Lung (tissue), 12 donors: Measurements from ENCODE around the gene OFD1. TPM values are rescaled to one million over a fixed set of nuclear protein-coding genes. Genes with fewer than 3 reads are reported as not detected.
"Not testable (repeated sequence)": the region's sequence is repeated elsewhere in the genome, so short reads cannot be mapped to it uniquely, and the experiment has no call there.

ENCODE experiments used
- ATAC-seq: fragments of 200-7000 bp; cut with Tn5 transposase; one replicate; pipeline ENCODE4 v1.9.1; 2020; ENCODE audit warnings: moderate number of reproducible peaks; ENCODE audit not compliant: insufficient read depth, low FRiP score
- DNase-seq, 3 donors: peaks; one replicate each; pipeline ENCODE4 v3.0.0-alpha.2; 2013 to 2017
- H3K27ac ChIP-seq, 2 donors: one replicate each; pipeline ENCODE4 v1.5.1; 2013; ENCODE audit warnings: mild to moderate bottlenecking in 2 of 2, moderate library complexity in 2 of 2, control low read depth in 1 of 2, inconsistent platforms in 1 of 2, low read depth in 1 of 2, low read length in 1 of 2
- H3K27me3 ChIP-seq, 3 donors: one replicate each; pipeline ENCODE4 v1.5.1; 2013; ENCODE audit warnings: low read length in 2 of 3; ENCODE audit not compliant: control insufficient read depth in 3 of 3, insufficient read depth in 3 of 3
- H3K36me3 ChIP-seq, 4 donors: one replicate each; pipeline ENCODE4 v1.5.1; 2013; ENCODE audit warnings: low read length in 4 of 4, mild to moderate bottlenecking in 1 of 4, moderate library complexity in 1 of 4; ENCODE audit not compliant: control insufficient read depth in 4 of 4, insufficient read depth in 4 of 4
- H3K4me1 ChIP-seq, 5 donors: one replicate each; pipeline ENCODE4 v1.5.1; 2013; ENCODE audit warnings: low read length in 5 of 5, mild to moderate bottlenecking in 2 of 5, moderate library complexity in 1 of 5; ENCODE audit not compliant: control insufficient read depth in 5 of 5, insufficient read depth in 5 of 5
- H3K4me3 ChIP-seq: one replicate; pipeline ENCODE4 v1.5.1; 2013; ENCODE audit warnings: mild to moderate bottlenecking, control low read depth, moderate library complexity
- H3K9ac ChIP-seq, 2 donors: one replicate each; pipeline ENCODE4 v1.5.1; 2013; ENCODE audit warnings: low read length in 2 of 2, control low read depth in 1 of 2; ENCODE audit not compliant: insufficient read depth in 1 of 2
- H3K9me3 ChIP-seq, 4 donors: one replicate each; pipeline ENCODE4 v1.5.1; 2013; ENCODE audit warnings: low read length in 3 of 4, mild to moderate bottlenecking in 1 of 4, moderate library complexity in 1 of 4; ENCODE audit not compliant: control insufficient read depth in 4 of 4, insufficient read depth in 3 of 4
- WGBS, 2 donors: extraction: QIAGEN DNeasy Blood & Tissue Kit; methylation state at CpG; one replicate each; pipeline ENCODE4 v1.1.7; 2013; 5-methylcytosine and 5-hydroxymethylcytosine counted together
- polyA plus RNA-seq, 2 donors: library from polyadenylated mRNA; stranded (reverse); fragments of 200-250 nt; gene quantifications; one replicate each; pipeline ENCODE4 v1.2.1, GENCODE V29; 2013
- total RNA-seq, 2 donors: library from RNA; depleted of rRNA in 1 of 2; stranded (reverse); fragments of >200 nt in 1 of 2; gene quantifications; one replicate each; pipeline ENCODE4 v1.2.1, GENCODE V29; 2014 to 2021
- TF ChIP-seq, protein P1 (sequence below): IDR thresholded peaks from 2 replicates; pipeline ENCODE4 v1.5.1; 2012; ENCODE audit warnings: mild to moderate bottlenecking; ENCODE audit errors: control extremely low read depth, extremely low read depth
- donor health status: control.
- donor health status: control.
- donor health status: Bipolar disorder and iron deficiency.
- donor health status: healthy.
- donor health status: DM: yes; HTN: yes; CAD: no.

Gene OFD1
- total and polyA plus RNA-seq, 4 donors = 10.3 to 65.8 (median 34.6) TPM

DNA sequence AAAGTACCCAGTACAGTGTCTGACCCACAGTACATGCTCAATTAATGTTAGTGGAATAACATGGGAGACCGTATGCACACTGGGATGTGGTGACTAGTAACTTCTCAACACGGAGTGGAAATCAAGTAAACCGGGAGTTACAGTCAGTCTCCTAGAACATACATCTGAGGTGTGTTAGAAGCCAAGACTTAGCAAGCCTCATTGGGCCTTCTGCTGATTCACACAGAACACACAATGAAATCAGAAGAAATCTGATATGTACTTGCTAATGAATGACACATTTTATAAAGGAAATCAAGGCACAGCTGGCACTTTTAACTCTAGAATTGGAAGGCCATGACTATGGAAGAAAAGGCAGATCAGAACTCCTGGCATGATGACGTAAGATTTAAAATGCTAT, 13.2 kb upstream of the OFD1 start:
- peaks cover 0 to 6% (median 3%) of the 10 kb centered on the region in 3 donors for H3K27me3 ChIP-seq
- ATAC-seq (no peak), DNase-seq (no peak)
- TF ChIP-seq, protein P1, sequence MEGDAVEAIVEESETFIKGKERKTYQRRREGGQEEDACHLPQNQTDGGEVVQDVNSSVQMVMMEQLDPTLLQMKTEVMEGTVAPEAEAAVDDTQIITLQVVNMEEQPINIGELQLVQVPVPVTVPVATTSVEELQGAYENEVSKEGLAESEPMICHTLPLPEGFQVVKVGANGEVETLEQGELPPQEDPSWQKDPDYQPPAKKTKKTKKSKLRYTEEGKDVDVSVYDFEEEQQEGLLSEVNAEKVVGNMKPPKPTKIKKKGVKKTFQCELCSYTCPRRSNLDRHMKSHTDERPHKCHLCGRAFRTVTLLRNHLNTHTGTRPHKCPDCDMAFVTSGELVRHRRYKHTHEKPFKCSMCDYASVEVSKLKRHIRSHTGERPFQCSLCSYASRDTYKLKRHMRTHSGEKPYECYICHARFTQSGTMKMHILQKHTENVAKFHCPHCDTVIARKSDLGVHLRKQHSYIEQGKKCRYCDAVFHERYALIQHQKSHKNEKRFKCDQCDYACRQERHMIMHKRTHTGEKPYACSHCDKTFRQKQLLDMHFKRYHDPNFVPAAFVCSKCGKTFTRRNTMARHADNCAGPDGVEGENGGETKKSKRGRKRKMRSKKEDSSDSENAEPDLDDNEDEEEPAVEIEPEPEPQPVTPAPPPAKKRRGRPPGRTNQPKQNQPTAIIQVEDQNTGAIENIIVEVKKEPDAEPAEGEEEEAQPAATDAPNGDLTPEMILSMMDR = no peak
- no peak overlapping the region for H3K27ac ChIP-seq
- WGBS, 2 donors = 89 to 96% methylated on average over 4 of the region's 4 CpGs
- H3K4me3 ChIP-seq = no peak overlapping the region
- H3K36me3 ChIP-seq = peaks cover 0 to 2% (median under 1%) of the 10 kb centered on the region in 4 donors
- H3K9ac ChIP-seq = no peak overlapping the region
- peaks cover 0 to 10% (median 5%) of the 10 kb centered on the region in 5 donors for H3K4me1 ChIP-seq
- peaks cover 0 to 3% (median 0%) of the 10 kb centered on the region in 4 donors for H3K9me3 ChIP-seq

DNA sequence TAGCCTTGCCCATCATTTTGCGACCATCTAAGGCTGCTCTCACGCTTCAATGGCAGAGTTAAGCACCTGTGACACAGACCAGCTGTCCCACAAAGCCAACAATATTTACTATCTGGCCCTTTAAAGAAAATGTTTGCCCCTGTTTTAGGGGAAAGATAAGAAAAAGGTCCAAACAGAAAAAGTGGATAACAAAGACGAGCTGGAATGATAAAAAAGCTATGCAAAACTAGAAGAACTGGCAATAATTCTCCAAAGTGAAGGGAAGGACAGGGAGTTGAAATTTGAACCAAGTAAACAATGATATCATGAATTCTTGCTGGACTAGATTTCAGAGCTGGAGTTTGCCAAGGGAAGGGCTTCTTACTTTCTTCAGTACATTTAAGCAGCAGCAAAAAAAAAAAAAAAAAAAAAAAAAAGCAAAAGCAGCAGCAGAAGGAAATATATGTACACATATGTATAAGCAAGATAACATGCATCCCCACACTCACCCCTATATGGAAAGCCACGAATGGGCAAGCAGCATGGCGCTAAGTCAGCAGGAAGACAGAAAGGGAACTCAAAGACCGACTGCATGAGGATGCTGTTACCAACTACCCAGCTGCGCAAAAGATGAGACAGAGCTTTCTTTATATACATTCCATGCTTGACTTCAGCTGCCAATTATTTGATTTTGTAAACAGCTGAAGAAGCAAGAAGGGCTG, 12.6 kb upstream of the OFD1 start:
- 33 to 60% methylated on average over 7 of the region's 7 CpGs for WGBS, 2 donors
- H3K9ac ChIP-seq = peak overlapping the region in 1 of 2 donors; percentile 32
- no peak overlapping the region for H3K27ac ChIP-seq
- H3K36me3 ChIP-seq = peaks cover 0 to 2% (median 0%) of the 10 kb centered on the region in 4 donors
- TF ChIP-seq, protein P1 = no peak
- H3K4me1 ChIP-seq = peaks cover 0 to 10% (median 5%) of the 10 kb centered on the region in 5 donors
- peaks cover 0 to 6% (median 3%) of the 10 kb centered on the region in 3 donors for H3K27me3 ChIP-seq
- no peak overlapping the region for H3K4me3 ChIP-seq
- ATAC-seq (no peak), DNase-seq (peak; percentile 16 to 71 (median 69))
- H3K9me3 ChIP-seq = peaks cover 0 to 3% (median 0%) of the 10 kb centered on the region in 4 donors

DNA sequence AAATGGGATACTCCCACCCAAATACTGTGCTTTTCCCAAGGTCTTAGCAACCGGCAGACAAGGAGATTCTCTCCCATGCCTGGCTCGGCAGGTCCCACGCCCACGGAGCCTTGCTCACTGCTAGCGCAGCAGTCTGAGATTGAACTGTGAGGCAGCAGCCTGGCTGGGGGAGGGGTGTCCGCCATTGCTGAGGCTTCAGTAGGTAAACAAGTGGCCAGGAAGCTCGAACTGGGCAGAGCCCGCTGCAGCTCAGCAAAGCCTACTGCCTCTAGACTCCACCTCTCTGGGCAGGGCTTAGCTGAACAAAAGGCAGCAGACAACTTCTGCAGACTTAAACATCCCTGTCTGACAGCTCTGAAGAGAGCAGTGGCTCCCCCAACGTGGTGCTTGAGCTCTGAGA, 9.7 kb upstream of the OFD1 start:
- H3K4me3 ChIP-seq, DNase-seq, H3K36me3 ChIP-seq, H3K9ac ChIP-seq, H3K9me3 ChIP-seq, H3K27me3 ChIP-seq, H3K27ac ChIP-seq, ATAC-seq: not testable (repeated sequence)
- peaks cover 0 to 10% (median 3%) of the 10 kb centered on the region in 5 donors for H3K4me1 ChIP-seq
- WGBS, 2 donors = 86 to 87% methylated on average over 7 to 9 of the region's 9 CpGs

DNA sequence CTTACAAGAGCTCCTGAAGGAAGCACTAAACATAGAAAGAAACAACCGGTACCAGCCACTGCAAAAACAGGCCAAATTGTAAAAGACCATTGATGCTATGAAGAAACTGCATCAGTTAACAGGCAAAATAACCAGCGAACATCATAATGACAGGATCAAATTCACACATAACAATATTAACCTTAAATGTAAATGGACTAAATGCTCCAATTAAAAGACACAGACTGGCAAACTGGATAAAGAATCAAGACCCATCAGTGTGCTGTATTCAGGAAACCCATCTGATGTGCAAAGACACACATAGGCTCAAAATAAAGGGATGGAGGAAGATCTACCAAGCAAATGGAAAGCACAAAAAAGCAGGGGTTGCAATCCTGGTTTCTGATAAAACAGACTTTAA, 8.0 kb upstream of the OFD1 start:
- not testable (repeated sequence) for H3K27ac ChIP-seq

DNA sequence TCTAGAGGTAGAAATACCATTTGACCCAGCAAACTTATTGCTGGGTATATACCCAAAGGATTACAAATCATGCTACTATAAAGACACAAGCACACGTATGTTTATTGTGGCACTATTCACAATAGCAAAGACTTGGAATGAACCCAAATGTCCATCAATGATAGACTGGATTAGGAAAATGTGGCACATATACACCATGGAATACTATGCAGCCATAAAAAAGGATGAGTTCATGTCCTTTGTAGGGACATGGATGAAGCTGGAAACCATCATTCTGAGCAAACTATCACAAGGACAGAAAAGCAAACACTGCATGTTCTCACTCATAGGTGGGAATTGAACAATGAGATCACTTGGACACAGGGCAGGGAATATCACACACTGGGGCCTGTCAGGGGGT, 4.0 kb upstream of the OFD1 start:
- not testable (repeated sequence) for DNase-seq, H3K9me3 ChIP-seq, H3K36me3 ChIP-seq, H3K4me3 ChIP-seq, H3K4me1 ChIP-seq, H3K27ac ChIP-seq, H3K9ac ChIP-seq, ATAC-seq
- peaks cover 0 to 12% (median 0%) of the 10 kb centered on the region in 3 donors for H3K27me3 ChIP-seq
- 88 to 92% methylated on average over 1 of the region's 1 CpG for WGBS, 2 donors

More for the DNA sequence above, 8.0 kb upstream of the OFD1 start:
- not testable (repeated sequence) for H3K4me3 ChIP-seq, H3K9me3 ChIP-seq, DNase-seq, H3K36me3 ChIP-seq, H3K9ac ChIP-seq, H3K27me3 ChIP-seq, ATAC-seq, H3K4me1 ChIP-seq
- WGBS, 2 donors = 85 to 95% methylated on average over 2 of the region's 2 CpGs
